Brain microvascular endothelial cell (primary cell): ENCODE data around the gene NUP58.

ENCODE experiments used
- DNase-seq: peaks from one replicate; pipeline ENCODE4 v3.0.0-alpha.2; 2020
- H3K27ac ChIP-seq: fragments of 250-450 bp; sonication (Bioruptor Pico); 2 replicates; pipeline ENCODE4 v1.5.1; 2020; ENCODE audit warnings: mild to moderate bottlenecking, moderate library complexity
- H3K27me3 ChIP-seq: fragments of 250-450 bp; sonication (Bioruptor Pico); replicated peaks from 2 replicates; pipeline ENCODE4 v1.5.1; 2020; ENCODE audit warnings: mild to moderate bottlenecking
- H3K36me3 ChIP-seq: fragments of 250-450 bp; sonication (Bioruptor Pico); replicated peaks from 2 replicates; pipeline ENCODE4 v1.5.1; 2020; ENCODE audit warnings: mild to moderate bottlenecking
- H3K4me3 ChIP-seq: 2 replicates; pipeline ENCODE4 v1.5.1; 2011; ENCODE audit warnings: low read depth, mild to moderate bottlenecking, control low read depth, low read length, moderate library complexity
- CTCF ChIP-seq: IDR thresholded peaks from 2 replicates; pipeline ENCODE4 v1.5.1; 2011; ENCODE audit warnings: low read depth, mild to moderate bottlenecking, moderate library complexity, low read length, control low read depth, inconsistent platforms; ENCODE audit errors: missing control alignments
- in situ Hi-C: cut with HindIII; loops from 2 replicates; pipeline ENCODE4 v1.10.0; 2017; ENCODE audit warnings: low sequenced_read_pairs, low pct_ligation_motif_present

The NUP58 gene

GRCh38 chr13:25292301-25292700 lies 9.1 kb upstream of the NUP58 start:
- no peak overlapping the region for H3K27ac ChIP-seq
- TF ChIP-seq CTCF: no peak
- peak; percentile 40 for DNase-seq
- H3K27me3 ChIP-seq: no peaks in the 10 kb centered on the region
- no peaks in the 10 kb centered on the region for H3K36me3 ChIP-seq
- in situ Hi-C loops: no loop called here
- H3K4me3 ChIP-seq: no peak overlapping the region

GRCh38 chr13:25295228-25295627 lies 6.2 kb upstream of the NUP58 start:
- no peak overlapping the region for H3K27ac ChIP-seq
- in situ Hi-C loops: no loop called here
- H3K36me3 ChIP-seq: no peaks in the 10 kb centered on the region
- TF ChIP-seq CTCF: no peak
- H3K4me3 ChIP-seq: no peak overlapping the region
- no peaks in the 10 kb centered on the region for H3K27me3 ChIP-seq
- DNase-seq: peak; percentile 32

- in situ Hi-C loops: no loop called here
- Histone ChIP-seq H3K36me3 (no peaks in the 10 kb centered on the region), H3K27ac (no peak overlapping the region), H3K27me3 (no peaks in the 10 kb centered on the region), H3K4me3 (no peak overlapping the region)
- no peak for TF ChIP-seq CTCF
- no peak for DNase-seq
Measured at GRCh38 chr13:25295701-25296100, 5.7 kb upstream of the NUP58 start.

- Histone ChIP-seq H3K4me3 (peak overlapping the region; percentile 87), H3K36me3 (peaks cover 10% of the 10 kb centered on the region), H3K27me3 (no peaks in the 10 kb centered on the region), H3K27ac (peak overlapping the region; percentile 87)
- DNase-seq: no peak
- in situ Hi-C loops: no loop called here
- no peak for TF ChIP-seq CTCF
Measured at GRCh38 chr13:25300861-25301346, 521 bp upstream of the NUP58 start.

GRCh38 chr13:25302121-25302520 lies 696 bp downstream of the NUP58 start:
- no peak for DNase-seq
- no peaks in the 10 kb centered on the region for H3K27me3 ChIP-seq
- TF ChIP-seq CTCF: no peak
- in situ Hi-C loops: no loop called here
- peak overlapping the region; percentile 87 for H3K27ac ChIP-seq
- H3K4me3 ChIP-seq: peak overlapping the region; percentile 87
- H3K36me3 ChIP-seq: peaks cover 10% of the 10 kb centered on the region
